ENCODE results near the gene ZFAND6. TPM values are rescaled to one million over a fixed set of nuclear protein-coding genes. Genes with fewer than 3 reads are reported as not detected.

Gene ZFAND6
- total RNA-seq, 2 experiments from 2014 or later = 86.2 to 122 TPM

DNA sequence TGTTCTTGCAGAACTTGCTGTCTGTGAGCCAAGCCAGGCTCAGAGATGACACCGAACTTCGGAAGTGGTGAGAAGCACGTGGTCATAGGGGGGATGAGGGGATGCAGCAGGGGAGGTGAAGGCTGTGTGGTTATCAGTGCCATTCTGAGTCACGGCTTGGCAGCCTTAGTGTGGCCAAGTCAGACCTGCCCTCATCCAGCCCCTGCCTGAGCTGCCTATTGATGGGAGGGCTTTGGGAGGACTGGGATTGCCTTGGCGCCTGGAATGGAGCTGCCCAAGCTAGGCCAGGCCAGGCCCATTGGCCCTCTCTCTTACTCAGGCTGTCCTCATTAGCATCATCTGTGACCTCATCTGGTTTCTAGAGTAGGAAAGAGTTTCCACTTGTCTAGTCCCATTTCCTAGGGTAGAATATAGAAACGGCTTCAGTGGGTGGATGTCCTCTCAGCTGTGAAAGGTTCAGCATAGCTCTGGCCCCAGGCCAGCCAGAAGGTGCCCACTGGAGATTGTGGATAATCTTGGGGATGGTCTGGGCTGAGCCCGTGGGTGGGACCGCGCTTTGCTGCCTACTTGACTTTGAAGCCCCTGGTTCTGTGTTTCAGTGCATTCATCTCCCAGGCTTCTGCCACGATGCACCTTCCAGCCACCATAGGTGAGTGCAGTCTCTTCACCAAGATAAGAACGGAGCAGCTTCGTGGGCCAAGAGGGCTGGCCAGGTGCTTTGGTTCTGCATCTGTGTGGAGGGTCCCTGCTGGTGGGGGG, 100.5 kb downstream of the ZFAND6 start:
- no TSS peak for BruUV-seq (replicated peaks)
- Histone ChIP-seq H3K9me3 (ENCODE audit: low read length) (no peaks in the 10 kb centered on the region), H3K27ac (ENCODE audit: low read depth, low read length, poor library complexity, severe bottlenecking) (peak overlapping the region; percentile 22), H4K20me1 (ENCODE audit: insufficient read depth, low read length) (no peaks in the 10 kb centered on the region), H3K36me3 (ENCODE audit: insufficient read depth, low read length) (peaks cover 8% of the 10 kb centered on the region; the same call in 1 of the 2 replicates), H3K4me2 (ENCODE audit: low read length) (peak overlapping the region; percentile 27), H3K9me2 (ENCODE audit: insufficient read depth, low read length) (no peaks in the 10 kb centered on the region), H3K79me2 (ENCODE audit: insufficient read depth, low read depth, low read length) (no peaks in the 10 kb centered on the region), H3K4me3 (ENCODE audit: low read depth, low read length, poor library complexity, severe bottlenecking) (no peak overlapping the region), H2AFZ (ENCODE audit: low read length) (peak overlapping the region; percentile 32; the same call in 1 of the 2 replicates), H3K4me1 (ENCODE audit: insufficient read depth, low read length, poor library complexity, severe bottlenecking) (peaks cover 21% of the 10 kb centered on the region)
- no peak for DNase-seq (ENCODE audit: low spot score)
- CTCF ChIA-PET (ENCODE audit: unreplicated experiment) = no interaction called here
- intact Hi-C loops (cut with micrococcal nuclease; ENCODE audit: unreplicated experiment) = loop anchor here (10.0 kb wide), 1 partner anchor 265 kb away; the partner anchor contains the start of gene MTHFS
- no peak for TF ChIP-seq CTCF (conservative IDR thresholded peaks at IDR 0.05; ENCODE audit: low read length)
- no peak for TF ChIP-seq EZH2phosphoT487 (IDR thresholded peaks at IDR 0.05; ENCODE audit: borderline replicate concordance, low read depth, low read length)
- POLR2A ChIA-PET = interaction anchor here (0.7 to 1.6 kb wide), 4 partner anchors 8 to 264 kb away, joined by 4 to 5 read pairs (median 4); no protein-coding TSS in a partner anchor

GRCh38 chr15:80160570-80161156, 101.2 kb downstream of the ZFAND6 start:
- Histone ChIP-seq H3K9me2 (ENCODE audit: insufficient read depth, low read length) (no peaks in the 10 kb centered on the region), H2AFZ (ENCODE audit: low read length) (peak overlapping the region; percentile 32; the same call in 1 of the 2 replicates), H3K27ac (ENCODE audit: low read depth, low read length, poor library complexity, severe bottlenecking) (peak overlapping the region; percentile 22), H3K4me2 (ENCODE audit: low read length) (peak overlapping the region; percentile 27), H3K79me2 (ENCODE audit: insufficient read depth, low read depth, low read length) (no peaks in the 10 kb centered on the region), H3K4me1 (ENCODE audit: insufficient read depth, low read length, poor library complexity, severe bottlenecking) (peaks cover 21% of the 10 kb centered on the region), H3K36me3 (ENCODE audit: insufficient read depth, low read length) (peaks cover 8% of the 10 kb centered on the region; the same call in 1 of the 2 replicates), H3K4me3 (ENCODE audit: low read depth, low read length, poor library complexity, severe bottlenecking) (no peak overlapping the region), H3K9me3 (ENCODE audit: low read length) (no peaks in the 10 kb centered on the region), H4K20me1 (ENCODE audit: insufficient read depth, low read length) (no peaks in the 10 kb centered on the region)
- intact Hi-C loops (cut with micrococcal nuclease; ENCODE audit: unreplicated experiment) = no loop called here
- no peak for TF ChIP-seq EZH2phosphoT487 (IDR thresholded peaks at IDR 0.05; ENCODE audit: borderline replicate concordance, low read depth, low read length)
- no peak for TF ChIP-seq CTCF (conservative IDR thresholded peaks at IDR 0.05; ENCODE audit: low read length)
- peak; percentile 75 for DNase-seq (ENCODE audit: low spot score)
- CTCF ChIA-PET (ENCODE audit: unreplicated experiment) = no interaction called here
- BruUV-seq (replicated peaks) = no TSS peak
- POLR2A ChIA-PET = interaction anchor here (0.6 to 1.6 kb wide), 6 partner anchors 9 to 308 kb away, joined by 3 to 5 read pairs (median 4); no protein-coding TSS in a partner anchor

Data from OCI-LY7 (cell line).